H9 (cell line): ENCODE results near the gene RNU6-1. TPM values are rescaled to one million over a fixed set of nuclear protein-coding genes. Genes with fewer than 3 reads are reported as not detected.

Experiments
- DNase-seq: peaks from one replicate; pipeline ENCODE4 v3.0.0-alpha.2; 2017
- H2AFZ ChIP-seq: one replicate; pipeline ENCODE4 v1.6.1; 2013; ENCODE audit warnings: mild to moderate bottlenecking, low read length, control low read depth, moderate library complexity
- H2AK5ac ChIP-seq: 2 replicates; pipeline ENCODE4 v1.6.1; 2013; ENCODE audit warnings: low read length, control low read depth, mixed read lengths; ENCODE audit not compliant: insufficient read length
- H2BK120ac ChIP-seq: one replicate; pipeline ENCODE4 v1.6.1; 2013; ENCODE audit warnings: low read depth, mild to moderate bottlenecking, low read length, control low read depth, inconsistent platforms; ENCODE audit not compliant: poor library complexity, severe bottlenecking
- H2BK12ac ChIP-seq: 2 replicates; pipeline ENCODE4 v1.6.1; 2013; ENCODE audit warnings: low read length, control low read depth, mixed read lengths, low read depth; ENCODE audit not compliant: insufficient read length
- H2BK15ac ChIP-seq: 2 replicates; pipeline ENCODE4 v1.6.1; 2013; ENCODE audit warnings: low read depth, low read length, control low read depth
- H2BK20ac ChIP-seq: one replicate; pipeline ENCODE4 v1.6.1; 2013; ENCODE audit warnings: low read depth, mild to moderate bottlenecking, low read length, control low read depth, inconsistent platforms; ENCODE audit not compliant: poor library complexity, severe bottlenecking
- H2BK5ac ChIP-seq: 2 replicates; pipeline ENCODE4 v1.6.1; 2013; ENCODE audit warnings: low read length, control low read depth, mixed read lengths; ENCODE audit not compliant: insufficient read length
- H3K14ac ChIP-seq: 2 replicates; pipeline ENCODE4 v1.6.1; 2013; ENCODE audit warnings: low read length, control low read depth; ENCODE audit not compliant: insufficient read depth
- H3K18ac ChIP-seq: 2 replicates; pipeline ENCODE4 v1.6.1; 2013; ENCODE audit warnings: low read depth, mild to moderate bottlenecking, mixed read lengths, low read length, control low read depth; ENCODE audit not compliant: insufficient read length
- H3K23ac ChIP-seq: 2 replicates; pipeline ENCODE4 v1.6.1; 2013; ENCODE audit warnings: low read length, control low read depth, mixed read lengths, low read depth; ENCODE audit not compliant: insufficient read length
- H3K23me2 ChIP-seq: 2 replicates; pipeline ENCODE4 v1.6.1; 2013; ENCODE audit warnings: low read depth, mild to moderate bottlenecking, mixed read lengths, low read length, control low read depth; ENCODE audit not compliant: insufficient read length, poor library complexity, severe bottlenecking
- H3K27ac ChIP-seq: 2 replicates; pipeline ENCODE4 v1.5.1; 2013; ENCODE audit warnings: low read length, control low read depth, mixed read lengths, low read depth; ENCODE audit not compliant: insufficient read length
- H3K27me3 ChIP-seq: 2 replicates; pipeline ENCODE4 v1.6.1; 2013; ENCODE audit warnings: low read length, control low read depth, inconsistent platforms; ENCODE audit not compliant: insufficient read depth
- H3K4ac ChIP-seq: 2 replicates; pipeline ENCODE4 v1.6.1; 2013; ENCODE audit warnings: low read depth, mild to moderate bottlenecking, control low read depth, inconsistent platforms, low read length, moderate library complexity
- H3K4me1 ChIP-seq: 2 replicates; pipeline ENCODE4 v1.6.1; 2013; ENCODE audit warnings: low read length, control low read depth, inconsistent platforms; ENCODE audit not compliant: insufficient read depth
- H3K4me2 ChIP-seq: 2 replicates; pipeline ENCODE4 v1.6.1; 2013; ENCODE audit warnings: low read length, control low read depth, mixed read lengths; ENCODE audit not compliant: insufficient read length, insufficient read depth
- H3K56ac ChIP-seq: 2 replicates; pipeline ENCODE4 v1.6.1; 2013; ENCODE audit warnings: low read depth, mild to moderate bottlenecking, mixed read lengths, low read length, control low read depth; ENCODE audit not compliant: insufficient read length
- H3K79me1 ChIP-seq: 2 replicates; pipeline ENCODE4 v1.6.1; 2013; ENCODE audit warnings: low read depth, mild to moderate bottlenecking, moderate library complexity, low read length, control low read depth, inconsistent platforms; ENCODE audit not compliant: insufficient read depth, poor library complexity, severe bottlenecking
- H3K79me2 ChIP-seq: 2 replicates; pipeline ENCODE4 v1.6.1; 2013; ENCODE audit warnings: low read length, control low read depth, inconsistent platforms; ENCODE audit not compliant: insufficient read depth
- H3K9ac ChIP-seq: 2 replicates; pipeline ENCODE4 v1.6.1; 2013; ENCODE audit warnings: low read length, control low read depth, mixed read lengths; ENCODE audit not compliant: insufficient read length; ENCODE audit errors: extremely low read depth
- H3K9me3 ChIP-seq: one replicate; pipeline ENCODE4 v1.6.1; 2013; ENCODE audit warnings: low read depth, low read length, inconsistent platforms; ENCODE audit not compliant: control insufficient read depth
- H3T11ph ChIP-seq: one replicate; pipeline ENCODE4 v1.6.1; 2013; ENCODE audit warnings: mild to moderate bottlenecking, low read length, control low read depth, inconsistent platforms
- H4K20me1 ChIP-seq: one replicate; pipeline ENCODE4 v1.6.1; 2013; ENCODE audit not compliant: control insufficient read depth, insufficient read length, insufficient read depth
- H4K5ac ChIP-seq: 2 replicates; pipeline ENCODE4 v1.6.1; 2013; ENCODE audit warnings: low read depth, mild to moderate bottlenecking, mixed read lengths, low read length, control low read depth; ENCODE audit not compliant: insufficient read length
- H4K8ac ChIP-seq: replicated peaks from 2 replicates; pipeline ENCODE4 v1.6.1; 2013; ENCODE audit warnings: low read length, control low read depth, mixed read lengths, low read depth; ENCODE audit not compliant: insufficient read length
- H4K91ac ChIP-seq: 2 replicates; pipeline ENCODE4 v1.6.1; 2013; ENCODE audit warnings: low read depth, mild to moderate bottlenecking, moderate library complexity, mixed read lengths, low read length, control low read depth; ENCODE audit not compliant: insufficient read length
- H3K27ac Mint-ChIP-seq, 3 experiments: 2 replicates in 2 of 3; 3 replicates in 1 of 3; pipeline ENCODE4 v1.8.0; 2020 to 2021; ENCODE audit warnings: mixed read lengths in 3 of 3, mild to moderate bottlenecking in 1 of 3, moderate library complexity in 1 of 3
- H3K27me3 Mint-ChIP-seq: 2 replicates; pipeline ENCODE4 v1.8.0; 2021; ENCODE audit warnings: low read depth, mild to moderate bottlenecking, moderate library complexity, mixed read lengths
- H3K36me3 Mint-ChIP-seq, 3 experiments: 2 replicates in 2 of 3; 3 replicates in 1 of 3; pipeline ENCODE4 v1.8.0; 2020 to 2021; ENCODE audit warnings: low read depth in 3 of 3, mixed read lengths in 3 of 3; ENCODE audit not compliant: insufficient read depth in 1 of 3
- H3K4me1 Mint-ChIP-seq, 2 experiments: 2 replicates each; pipeline ENCODE4 v1.8.0; 2020; ENCODE audit warnings: mixed read lengths in 2 of 2
- H3K4me3 Mint-ChIP-seq, 2 experiments: 2 replicates in 1 of 2; 3 replicates in 1 of 2; pipeline ENCODE4 v1.8.0; 2020 to 2021; ENCODE audit warnings: mild to moderate bottlenecking in 2 of 2, mixed read lengths in 2 of 2, moderate library complexity in 1 of 2
- H3K9me3 Mint-ChIP-seq, 2 experiments: 2 replicates in 1 of 2; 3 replicates in 1 of 2; pipeline ENCODE4 v1.8.0; 2020; ENCODE audit warnings: mild to moderate bottlenecking in 2 of 2, mixed read lengths in 2 of 2, moderate library complexity in 1 of 2
- WGBS: extraction: QIAGEN DNeasy Blood & Tissue Kit; methylation state at CpG from one replicate; pipeline ENCODE4 v1.1.7; 2013; ENCODE audit warnings: missing lambda C conversion rate, low lambda C conversion rate, mixed read lengths; ENCODE audit not compliant: insufficient read length; ENCODE audit errors: extremely low coverage; 5-methylcytosine and 5-hydroxymethylcytosine counted together
- total RNA-seq: library from RNA; stranded (reverse); gene quantifications from 2 replicates; pipeline ENCODE4 v1.2.1, GENCODE V29; 2021
- TF ChIP-seq, protein P1 (sequence below): fragments of 200-600 bp; sonication (generic); conservative IDR thresholded peaks from 3 replicates; pipeline ENCODE4 v1.8.0; 2021; ENCODE audit warnings: antibody characterized with exemption, mild to moderate bottlenecking

The RNU6-1 gene
- total RNA-seq, 1 experiment from 2014 or later: not detected

DNA sequence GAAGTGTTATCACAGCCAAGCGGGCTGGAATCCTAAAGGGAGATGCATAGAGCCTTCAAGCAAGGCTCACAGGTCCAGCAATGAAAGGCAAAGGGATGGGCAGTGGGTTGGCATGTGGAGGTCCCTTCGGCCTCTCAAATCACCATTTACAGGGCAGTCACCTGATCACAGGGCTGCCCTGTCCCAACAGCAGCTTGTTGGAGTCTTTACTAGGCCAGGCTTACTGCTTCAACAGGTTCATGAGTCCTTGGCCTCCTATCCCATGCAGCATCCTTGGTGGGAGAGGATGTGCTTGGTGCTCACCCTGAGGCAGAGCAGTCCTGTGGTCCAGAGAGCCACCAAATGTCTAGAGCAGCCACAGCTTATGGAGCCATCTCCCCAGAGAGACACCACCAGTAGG, 38.7 kb downstream of the RNU6-1 start:
- H4K20me1 ChIP-seq: no peaks in the 10 kb centered on the region
- no peaks in the 10 kb centered on the region for H3K9me3 ChIP-seq
- no peak overlapping the region for H4K5ac ChIP-seq
- TF ChIP-seq, protein P1, sequence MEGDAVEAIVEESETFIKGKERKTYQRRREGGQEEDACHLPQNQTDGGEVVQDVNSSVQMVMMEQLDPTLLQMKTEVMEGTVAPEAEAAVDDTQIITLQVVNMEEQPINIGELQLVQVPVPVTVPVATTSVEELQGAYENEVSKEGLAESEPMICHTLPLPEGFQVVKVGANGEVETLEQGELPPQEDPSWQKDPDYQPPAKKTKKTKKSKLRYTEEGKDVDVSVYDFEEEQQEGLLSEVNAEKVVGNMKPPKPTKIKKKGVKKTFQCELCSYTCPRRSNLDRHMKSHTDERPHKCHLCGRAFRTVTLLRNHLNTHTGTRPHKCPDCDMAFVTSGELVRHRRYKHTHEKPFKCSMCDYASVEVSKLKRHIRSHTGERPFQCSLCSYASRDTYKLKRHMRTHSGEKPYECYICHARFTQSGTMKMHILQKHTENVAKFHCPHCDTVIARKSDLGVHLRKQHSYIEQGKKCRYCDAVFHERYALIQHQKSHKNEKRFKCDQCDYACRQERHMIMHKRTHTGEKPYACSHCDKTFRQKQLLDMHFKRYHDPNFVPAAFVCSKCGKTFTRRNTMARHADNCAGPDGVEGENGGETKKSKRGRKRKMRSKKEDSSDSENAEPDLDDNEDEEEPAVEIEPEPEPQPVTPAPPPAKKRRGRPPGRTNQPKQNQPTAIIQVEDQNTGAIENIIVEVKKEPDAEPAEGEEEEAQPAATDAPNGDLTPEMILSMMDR: no peak
- DNase-seq: no peak
- Mint-ChIP-seq H3K27me3 (no peaks in the 10 kb centered on the region; the same call in 1 of the 2 replicates), H3K4me3 (no peak overlapping the region), H3K27ac (no peak overlapping the region), H3K9me3 (0 out of 5 replicates have a peak, but pooled peaks cover 0 to under 1% of the 10 kb centered on the region in 2 experiments), H3K36me3 (peaks cover 0 to 2% (median under 1%) of the 10 kb centered on the region in 3 experiments; a peak in 2 of 7 replicates), H3K4me1 (peaks cover 22 to 32% of the 10 kb centered on the region in 2 experiments)
- no peaks in the 10 kb centered on the region for H3K23me2 ChIP-seq
- no peak overlapping the region for H3K56ac ChIP-seq
- no peak overlapping the region for H3K18ac ChIP-seq
- H2BK12ac ChIP-seq: no peak overlapping the region
- H2BK120ac ChIP-seq: no peak overlapping the region
- no peak overlapping the region for H2BK5ac ChIP-seq
- H2AFZ ChIP-seq: no peak overlapping the region
- no peak overlapping the region for H3K9ac ChIP-seq
- no peak overlapping the region for H3K4me2 ChIP-seq
- no peak overlapping the region for H3K4ac ChIP-seq
- H4K8ac ChIP-seq: no peak overlapping the region
- no peaks in the 10 kb centered on the region for H3K79me2 ChIP-seq
- no peaks in the 10 kb centered on the region for H3K79me1 ChIP-seq
- H4K91ac ChIP-seq: no peak overlapping the region
- H3K27me3 ChIP-seq: no peaks in the 10 kb centered on the region
- peaks cover 2% of the 10 kb centered on the region; the same call in 1 of the 2 replicates for H3K4me1 ChIP-seq
- no CpG with 5 or more reads among the region's 2 CpGs for WGBS
- no peak overlapping the region for H2BK20ac ChIP-seq
- no peak overlapping the region for H3K23ac ChIP-seq
- no peak overlapping the region for H2BK15ac ChIP-seq
- H3K27ac ChIP-seq: no peak overlapping the region
- no peak overlapping the region for H3T11ph ChIP-seq
- no peak overlapping the region; the same call in 1 of the 2 replicates for H3K14ac ChIP-seq
- H2AK5ac ChIP-seq: no peak overlapping the region
